ENCODE measurements around the gene MMADHC. TPM values are rescaled to one million over a fixed set of nuclear protein-coding genes. Genes with fewer than 3 reads are reported as not detected.

Gene MMADHC
- total and polyA plus RNA-seq, 2 of the 4 experiments (the other 2 are of a cell fraction): 62.6 to 112 TPM

DNA sequence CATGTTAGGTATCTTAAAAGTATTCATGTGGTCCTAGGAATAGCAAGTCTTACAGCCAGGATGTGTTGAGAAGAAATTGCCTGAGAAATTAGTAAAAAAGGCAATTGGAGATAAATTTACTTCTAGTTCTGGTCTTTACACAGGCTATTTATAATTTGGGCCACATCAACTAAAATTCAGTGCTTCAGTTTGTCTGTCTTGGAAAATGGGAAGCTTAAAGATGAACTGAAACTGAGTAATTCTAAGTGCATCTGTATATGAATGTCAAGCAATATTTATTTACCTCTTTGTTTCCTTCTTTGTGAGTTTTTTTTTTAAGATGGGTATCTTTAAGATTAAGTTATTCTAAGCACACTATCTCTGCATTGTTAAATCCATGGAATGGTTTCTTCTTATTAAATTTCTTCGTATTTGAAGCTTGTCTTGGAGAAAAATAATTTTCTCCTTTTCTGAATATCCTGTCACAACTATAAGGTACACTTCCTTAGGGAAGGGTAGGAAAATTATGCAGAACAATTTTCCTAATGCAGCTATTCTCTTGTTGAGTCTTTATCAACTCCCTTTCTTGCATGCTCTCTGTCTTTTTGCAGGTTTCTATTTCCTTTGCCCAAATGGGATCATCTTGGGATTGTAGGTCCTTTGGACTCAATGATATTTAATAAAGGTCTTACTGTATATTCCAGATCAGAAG is 39.7 kb upstream of the MMADHC start:
- H4K5ac ChIP-seq (ENCODE audit: low read depth, low read length): no peak overlapping the region
- no peak overlapping the region for H2BK5ac ChIP-seq (ENCODE audit: low read depth, low read length, poor library complexity, severe bottlenecking)
- in situ Hi-C loops (cut with MboI; ENCODE audit: low sequenced_read_pairs) (no loop called here), intact Hi-C loops (cut with micrococcal nuclease) (no loop called here), dilution Hi-C loops (cut with HindIII; ENCODE audit: low sequenced_read_pairs, unreplicated experiment) (no loop called here)
- no peak overlapping the region for H3K56ac ChIP-seq (ENCODE audit: extremely low read depth, insufficient read depth, low read length)
- H2BK20ac ChIP-seq (ENCODE audit: low read depth, low read length): no peak overlapping the region
- H3K36me3 ChIP-seq (ENCODE audit: control insufficient read depth, insufficient read depth, low read length): no peaks in the 10 kb centered on the region
- H3K79me1 ChIP-seq (ENCODE audit: low read depth in 1 of 2, low read length in 2 of 2): no peaks in the 10 kb centered on the region
- no peak overlapping the region for H2BK120ac ChIP-seq (ENCODE audit: low read depth, low read length)
- no peaks in the 10 kb centered on the region for H3K9me1 ChIP-seq (ENCODE audit: insufficient read depth, low read length)
- no peak overlapping the region for H4K8ac ChIP-seq (ENCODE audit: low read depth in 2 of 2, low read length in 2 of 2)
- H3K18ac ChIP-seq (ENCODE audit: low read depth, low read length): no peak overlapping the region
- H3K4me3 ChIP-seq (ENCODE audit: insufficient read depth, low read depth, low read length): no peak overlapping the region
- WGBS, 2 experiments (ENCODE audit: extremely low coverage in 2 of 2, insufficient read length in 1 of 2): no CpG with 5 or more reads among the region's 1 CpG
- H4K91ac ChIP-seq (ENCODE audit: insufficient read depth, low read depth, low read length): no peak overlapping the region
- H3K4me1 ChIP-seq (ENCODE audit: control insufficient read depth, insufficient read depth, low read length): no peaks in the 10 kb centered on the region
- H4K20me1 ChIP-seq (ENCODE audit: insufficient read depth, low read length): no peaks in the 10 kb centered on the region
- no peak overlapping the region for H2AFZ ChIP-seq (replicated peaks; ENCODE audit: low read length, poor library complexity)
- TF ChIP-seq RCOR1 (IDR thresholded peaks at IDR 0.05; ENCODE audit: insufficient replicate concordance, low read length) (no peak), RAD21 (IDR thresholded peaks at IDR 0.05; ENCODE audit: low read length) (no peak), NFE2L2 (IDR thresholded peaks at IDR 0.05; ENCODE audit: low read depth, low read length) (no peak), FOS (IDR thresholded peaks at IDR 0.05; ENCODE audit: low read depth, low read length) (no peak), BHLHE40 (IDR thresholded peaks at IDR 0.05; ENCODE audit: low read depth, low read length) (no peak), MXI1 (IDR thresholded peaks at IDR 0.05; ENCODE audit: borderline replicate concordance, low read depth, low read length) (no peak), RFX5 (IDR thresholded peaks at IDR 0.05; ENCODE audit: low read depth, low read length) (no peak), SMC3 (IDR thresholded peaks at IDR 0.05; ENCODE audit: low read depth, low read length) (no peak), MAZ (IDR thresholded peaks at IDR 0.05; ENCODE audit: borderline replicate concordance, low read depth, low read length) (no peak), CHD1 (IDR thresholded peaks at IDR 0.05; ENCODE audit: low read depth, low read length) (no peak), POLR2A (IDR thresholded peaks at IDR 0.05; ENCODE audit: low read depth, low read length) (no peak), MAFK (IDR thresholded peaks at IDR 0.05; ENCODE audit: low read depth, low read length) (no peak), CEBPB (IDR thresholded peaks at IDR 0.05; ENCODE audit: low read depth, low read length) (no peak)
- TF ChIP-seq, protein P1, sequence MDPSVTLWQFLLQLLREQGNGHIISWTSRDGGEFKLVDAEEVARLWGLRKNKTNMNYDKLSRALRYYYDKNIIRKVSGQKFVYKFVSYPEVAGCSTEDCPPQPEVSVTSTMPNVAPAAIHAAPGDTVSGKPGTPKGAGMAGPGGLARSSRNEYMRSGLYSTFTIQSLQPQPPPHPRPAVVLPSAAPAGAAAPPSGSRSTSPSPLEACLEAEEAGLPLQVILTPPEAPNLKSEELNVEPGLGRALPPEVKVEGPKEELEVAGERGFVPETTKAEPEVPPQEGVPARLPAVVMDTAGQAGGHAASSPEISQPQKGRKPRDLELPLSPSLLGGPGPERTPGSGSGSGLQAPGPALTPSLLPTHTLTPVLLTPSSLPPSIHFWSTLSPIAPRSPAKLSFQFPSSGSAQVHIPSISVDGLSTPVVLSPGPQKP (IDR thresholded peaks at IDR 0.05; ENCODE audit: borderline replicate concordance, low read depth, low read length): no peak
- TF ChIP-seq, protein P2, sequence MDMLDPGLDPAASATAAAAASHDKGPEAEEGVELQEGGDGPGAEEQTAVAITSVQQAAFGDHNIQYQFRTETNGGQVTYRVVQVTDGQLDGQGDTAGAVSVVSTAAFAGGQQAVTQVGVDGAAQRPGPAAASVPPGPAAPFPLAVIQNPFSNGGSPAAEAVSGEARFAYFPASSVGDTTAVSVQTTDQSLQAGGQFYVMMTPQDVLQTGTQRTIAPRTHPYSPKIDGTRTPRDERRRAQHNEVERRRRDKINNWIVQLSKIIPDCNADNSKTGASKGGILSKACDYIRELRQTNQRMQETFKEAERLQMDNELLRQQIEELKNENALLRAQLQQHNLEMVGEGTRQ (IDR thresholded peaks at IDR 0.05; ENCODE audit: low read depth, low read length): no peak
- TF ChIP-seq, protein P3, sequence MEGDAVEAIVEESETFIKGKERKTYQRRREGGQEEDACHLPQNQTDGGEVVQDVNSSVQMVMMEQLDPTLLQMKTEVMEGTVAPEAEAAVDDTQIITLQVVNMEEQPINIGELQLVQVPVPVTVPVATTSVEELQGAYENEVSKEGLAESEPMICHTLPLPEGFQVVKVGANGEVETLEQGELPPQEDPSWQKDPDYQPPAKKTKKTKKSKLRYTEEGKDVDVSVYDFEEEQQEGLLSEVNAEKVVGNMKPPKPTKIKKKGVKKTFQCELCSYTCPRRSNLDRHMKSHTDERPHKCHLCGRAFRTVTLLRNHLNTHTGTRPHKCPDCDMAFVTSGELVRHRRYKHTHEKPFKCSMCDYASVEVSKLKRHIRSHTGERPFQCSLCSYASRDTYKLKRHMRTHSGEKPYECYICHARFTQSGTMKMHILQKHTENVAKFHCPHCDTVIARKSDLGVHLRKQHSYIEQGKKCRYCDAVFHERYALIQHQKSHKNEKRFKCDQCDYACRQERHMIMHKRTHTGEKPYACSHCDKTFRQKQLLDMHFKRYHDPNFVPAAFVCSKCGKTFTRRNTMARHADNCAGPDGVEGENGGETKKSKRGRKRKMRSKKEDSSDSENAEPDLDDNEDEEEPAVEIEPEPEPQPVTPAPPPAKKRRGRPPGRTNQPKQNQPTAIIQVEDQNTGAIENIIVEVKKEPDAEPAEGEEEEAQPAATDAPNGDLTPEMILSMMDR (conservative IDR thresholded peaks at IDR 0.05; ENCODE audit: low read depth, low read length): no peak
- H2AK5ac ChIP-seq (ENCODE audit: low read depth, low read length): no peak overlapping the region
- ATAC-seq (ENCODE audit: low read depth): no peak
- no peak overlapping the region for H3K23ac ChIP-seq (ENCODE audit: low read depth, low read length)
- H3K9ac ChIP-seq (ENCODE audit: low read depth, low read length): no peak overlapping the region
- no peak overlapping the region for H3K14ac ChIP-seq (replicated peaks; ENCODE audit: low read depth, low read length)
- no peak overlapping the region for H3K4ac ChIP-seq (ENCODE audit: low read depth, low read length)
- ChIA-PET POLR2A (ENCODE audit: unreplicated experiment) (no interaction called here), CTCF (no interaction called here)
- H2BK15ac ChIP-seq (ENCODE audit: low read depth, low read length): no peak overlapping the region
- H2AK9ac ChIP-seq (replicated peaks; ENCODE audit: low read depth, low read length, poor library complexity): no peak overlapping the region
- H3K27me3 ChIP-seq (ENCODE audit: control insufficient read depth, insufficient read depth, low read length): no peaks in the 10 kb centered on the region
- no peak overlapping the region for H3K4me2 ChIP-seq (ENCODE audit: low read depth, low read length)
- H3K9me3 ChIP-seq (ENCODE audit: control insufficient read depth, insufficient read depth, low read length): no peaks in the 10 kb centered on the region
- DNase-seq: no peak
- no TSS peak for BruUV-seq (replicated peaks)
- H3K27ac ChIP-seq (ENCODE audit: insufficient read depth, low read length): no peak overlapping the region
